GM21723 (cell line): ENCODE data around the gene VAV2.

Source experiments
- ATAC-seq: cut with Tn5 transposase; IDR thresholded peaks from one replicate; pipeline ENCODE4 v1.9.1; 2021; ENCODE audit warnings: mild to moderate bottlenecking, moderate library complexity; ENCODE audit not compliant: unreplicated experiment

VAV2 gene

GRCh38 chr9:133715295-133715865, 276.7 kb downstream of the VAV2 start:
- ATAC-seq = no peak

GRCh38 chr9:133714606-133715294, 277.4 kb downstream of the VAV2 start:
- no peak for ATAC-seq

- ATAC-seq = no peak
Measured at GRCh38 chr9:133713960-133714495, 278.1 kb downstream of the VAV2 start.

- no peak for ATAC-seq
Measured at GRCh38 chr9:133713150-133713959, 278.8 kb downstream of the VAV2 start.

GRCh38 chr9:133712221-133713100, 279.7 kb downstream of the VAV2 start:
- no peak for ATAC-seq
